ENCODE measurements around the gene CDH4.

The CDH4 gene

DNA sequence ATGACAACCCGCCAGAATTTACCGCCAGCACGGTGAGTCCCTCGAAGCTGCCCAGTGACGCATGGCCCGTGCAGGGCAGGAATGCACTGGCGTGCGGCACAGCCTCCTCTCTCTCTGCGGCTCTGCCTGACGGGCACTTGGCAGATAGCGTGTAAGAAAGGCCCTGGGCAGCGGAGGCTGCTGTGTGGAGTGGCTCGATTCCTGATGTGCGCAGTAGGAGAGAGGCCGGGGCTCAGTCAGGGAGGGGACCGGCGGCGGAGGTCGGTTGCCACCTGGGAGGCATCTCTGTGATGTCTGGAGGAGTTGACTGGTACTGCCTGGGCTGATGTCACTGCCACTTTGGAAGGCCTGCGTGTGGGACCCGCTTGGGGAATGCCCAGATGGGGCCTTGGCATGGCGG, 643.0 kb downstream of the CDH4 start:
- Histone ChIP-seq H4K8ac (ENCODE audit: low read depth, low read length) (no peak overlapping the region), H3K27me3 (ENCODE audit: control insufficient read depth in 3 of 3, insufficient read depth in 3 of 3, low read depth in 1 of 3, low read length in 3 of 3) (peaks cover 0 to 4% (median 0%) of the 10 kb centered on the region in 3 experiments), H3K79me1 (ENCODE audit: low read depth, low read length) (no peaks in the 10 kb centered on the region), H3K4me2 (ENCODE audit: insufficient read depth, low read length, poor library complexity, severe bottlenecking) (no peak overlapping the region), H3K4ac (ENCODE audit: low read length) (no peak overlapping the region), H4K91ac (ENCODE audit: low read depth, low read length, poor library complexity) (no peak overlapping the region), H3K36me3 (replicated peaks in 1 of 2; ENCODE audit: control insufficient read depth in 2 of 2, insufficient read depth in 2 of 2, low read length in 2 of 2) (no peaks in the 10 kb centered on the region), H2BK12ac (ENCODE audit: low read length) (no peak overlapping the region), H3K23ac (ENCODE audit: low read depth, low read length, poor library complexity) (peak overlapping the region; percentile 89), H2AFZ (ENCODE audit: low read length) (no peak overlapping the region), H3K4me3 (ENCODE audit: low read length in 2 of 2) (no peak overlapping the region), H2BK5ac (ENCODE audit: low read length) (no peak overlapping the region), H2AK5ac (ENCODE audit: low read depth, low read length) (peak overlapping the region; percentile 90), H3K9me3 (replicated peaks in 1 of 2; ENCODE audit: control insufficient read depth in 2 of 2, insufficient read depth in 1 of 2, low read depth in 1 of 2, low read length in 2 of 2) (peaks cover 0 to 9% of the 10 kb centered on the region in 2 donors), H3K27ac (replicated peaks; ENCODE audit: low read length) (no peak overlapping the region), H3K18ac (ENCODE audit: low read length) (peak overlapping the region; percentile 80), H3K14ac (ENCODE audit: low read length) (no peak overlapping the region), H2BK120ac (ENCODE audit: low read depth, low read length) (peak overlapping the region; percentile 72), H3K4me1 (ENCODE audit: control insufficient read depth in 2 of 2, insufficient read depth in 1 of 2, low read depth in 1 of 2, low read length in 2 of 2) (peaks cover 0 to 1% of the 10 kb centered on the region in 2 donors), H3K9ac (ENCODE audit: low read depth, low read length, poor library complexity) (no peak overlapping the region), H2BK15ac (ENCODE audit: low read length) (no peak overlapping the region)
- WGBS, 2 donors (ENCODE audit: extremely low coverage in 2 of 2, insufficient read length in 2 of 2, insufficient replicate concordance in 1 of 2), result no CpG with 5 or more reads among the region's 22 CpGs
- DNase-seq (ENCODE audit: low spot score), result no peak

DNA sequence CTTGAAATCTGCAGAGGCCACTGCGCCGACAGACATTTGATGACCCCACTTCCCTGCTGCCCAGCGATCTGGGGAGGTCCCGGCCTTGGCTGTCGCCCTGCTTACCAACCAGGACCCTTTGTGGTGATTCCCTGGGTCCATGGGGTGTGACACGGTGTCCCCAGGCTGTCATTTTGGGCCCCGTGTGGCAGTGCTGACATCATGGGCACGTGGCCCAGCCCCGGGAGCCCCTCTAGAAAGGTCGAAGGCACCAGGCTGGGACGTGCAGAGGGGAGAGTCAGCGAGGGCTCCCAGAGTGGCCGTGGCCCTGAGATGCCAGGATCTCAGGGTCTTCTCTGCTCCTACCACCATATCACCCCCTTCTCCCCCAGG, 643.6 kb downstream of the CDH4 start:
- no peak overlapping the region for H2BK12ac ChIP-seq (ENCODE audit: low read length)
- peaks cover 0 to 7% of the 10 kb centered on the region in 2 donors for H3K9me3 ChIP-seq (replicated peaks in 1 of 2; ENCODE audit: control insufficient read depth in 2 of 2, insufficient read depth in 1 of 2, low read depth in 1 of 2, low read length in 2 of 2)
- H3K4me2 ChIP-seq (ENCODE audit: insufficient read depth, low read length, poor library complexity, severe bottlenecking), result no peak overlapping the region
- peak overlapping the region; percentile 64 for H3K18ac ChIP-seq (ENCODE audit: low read length)
- no peak overlapping the region for H3K4me3 ChIP-seq (ENCODE audit: low read length in 2 of 2)
- peak overlapping the region; percentile 72 for H2BK120ac ChIP-seq (ENCODE audit: low read depth, low read length)
- peaks cover 0 to 2% (median 0%) of the 10 kb centered on the region in 3 experiments for H3K27me3 ChIP-seq (ENCODE audit: control insufficient read depth in 3 of 3, insufficient read depth in 3 of 3, low read depth in 1 of 3, low read length in 3 of 3)
- H2AFZ ChIP-seq (ENCODE audit: low read length), result no peak overlapping the region
- peak overlapping the region; percentile 60 for H3K9ac ChIP-seq (ENCODE audit: low read depth, low read length, poor library complexity)
- H3K36me3 ChIP-seq (replicated peaks in 1 of 2; ENCODE audit: control insufficient read depth in 2 of 2, insufficient read depth in 2 of 2, low read length in 2 of 2), result no peaks in the 10 kb centered on the region
- H3K14ac ChIP-seq (ENCODE audit: low read length), result no peak overlapping the region
- no peak for DNase-seq (ENCODE audit: low spot score)
- H4K91ac ChIP-seq (ENCODE audit: low read depth, low read length, poor library complexity), result no peak overlapping the region
- no CpG with 5 or more reads among the region's 13 CpGs for WGBS, 2 donors (ENCODE audit: extremely low coverage in 2 of 2, insufficient read length in 2 of 2, insufficient replicate concordance in 1 of 2)
- no peak overlapping the region for H3K4ac ChIP-seq (ENCODE audit: low read length)
- H2AK5ac ChIP-seq (ENCODE audit: low read depth, low read length), result peak overlapping the region; percentile 90
- peak overlapping the region; percentile 89 for H3K23ac ChIP-seq (ENCODE audit: low read depth, low read length, poor library complexity)
- no peaks in the 10 kb centered on the region for H3K79me1 ChIP-seq (ENCODE audit: low read depth, low read length)
- no peak overlapping the region for H2BK5ac ChIP-seq (ENCODE audit: low read length)
- H4K8ac ChIP-seq (ENCODE audit: low read depth, low read length), result no peak overlapping the region
- peaks cover 0 to 1% of the 10 kb centered on the region in 2 donors for H3K4me1 ChIP-seq (ENCODE audit: control insufficient read depth in 2 of 2, insufficient read depth in 1 of 2, low read depth in 1 of 2, low read length in 2 of 2)
- H3K27ac ChIP-seq (replicated peaks; ENCODE audit: low read length), result no peak overlapping the region
- H2BK15ac ChIP-seq (ENCODE audit: low read length), result peak overlapping the region; percentile 37

DNA sequence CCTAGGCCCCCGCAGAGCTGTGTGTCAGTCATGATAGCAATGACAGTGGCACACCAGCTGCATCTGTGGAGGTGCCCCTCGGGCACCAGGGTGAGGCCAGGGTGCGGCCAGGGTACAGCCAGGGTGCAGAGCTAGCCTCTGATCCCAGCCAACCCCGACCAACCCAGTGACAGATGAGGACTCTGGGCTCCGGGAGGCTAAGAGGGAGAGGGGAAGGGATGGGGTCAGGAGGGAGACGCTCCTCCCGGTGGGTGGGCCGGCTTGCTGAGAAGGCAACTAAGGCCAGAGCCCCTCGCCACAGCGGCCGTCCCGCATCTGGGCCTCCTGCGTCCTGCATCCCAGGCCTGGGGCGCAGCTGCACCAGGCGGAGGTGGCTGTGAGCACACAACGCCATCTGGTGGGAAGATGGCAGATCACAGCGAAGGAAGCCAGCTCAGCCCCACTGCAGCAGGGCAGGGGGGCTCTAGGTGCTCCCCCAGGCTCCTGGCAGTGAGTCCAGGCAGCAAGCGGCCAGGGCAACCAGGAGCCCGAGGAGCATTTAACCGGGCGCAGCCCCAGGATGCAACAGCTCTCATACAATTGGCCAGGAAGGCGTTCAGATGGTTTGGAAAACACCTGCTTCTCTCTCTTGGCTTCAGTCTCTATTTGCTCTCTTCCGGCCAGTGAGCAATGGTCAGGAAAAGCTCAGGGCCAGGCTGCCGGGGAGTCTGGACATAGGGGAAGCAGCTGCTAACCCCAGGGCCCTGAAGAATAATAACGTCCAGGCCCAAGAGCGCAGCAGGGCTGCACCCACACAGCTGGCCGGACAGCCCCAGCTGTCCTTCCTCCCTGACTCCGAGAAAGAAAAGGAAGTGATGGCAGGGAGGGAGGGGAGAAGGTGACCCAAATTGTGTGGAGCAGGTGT, 644.2 kb downstream of the CDH4 start:
- peak overlapping the region; percentile 71 for H3K14ac ChIP-seq (ENCODE audit: low read length)
- no CpG with 5 or more reads among the region's 28 CpGs for WGBS, 2 donors (ENCODE audit: extremely low coverage in 2 of 2, insufficient read length in 2 of 2, insufficient replicate concordance in 1 of 2)
- peak overlapping the region; percentile 60 for H3K9ac ChIP-seq (ENCODE audit: low read depth, low read length, poor library complexity)

More for the DNA sequence above, 644.2 kb downstream of the CDH4 start:
- H2BK12ac ChIP-seq (ENCODE audit: low read length), result no peak overlapping the region
- H3K23ac ChIP-seq (ENCODE audit: low read depth, low read length, poor library complexity), result peak overlapping the region; percentile 89
- H2BK5ac ChIP-seq (ENCODE audit: low read length), result peak overlapping the region; percentile 66
- no peak overlapping the region for H4K8ac ChIP-seq (ENCODE audit: low read depth, low read length)
- H3K4me2 ChIP-seq (ENCODE audit: insufficient read depth, low read length, poor library complexity, severe bottlenecking), result peak overlapping the region; percentile 18
- no peak overlapping the region for H3K4ac ChIP-seq (ENCODE audit: low read length)
- DNase-seq (ENCODE audit: low spot score), result peak; percentile 56
- no peaks in the 10 kb centered on the region for H3K79me1 ChIP-seq (ENCODE audit: low read depth, low read length)
- H3K4me3 ChIP-seq (ENCODE audit: low read length in 2 of 2), result no peak overlapping the region
- peak overlapping the region; percentile 55 for H2BK15ac ChIP-seq (ENCODE audit: low read length)
- no peaks in the 10 kb centered on the region for H3K36me3 ChIP-seq (replicated peaks in 1 of 2; ENCODE audit: control insufficient read depth in 2 of 2, insufficient read depth in 2 of 2, low read length in 2 of 2)
- peaks cover 0 to 2% (median 0%) of the 10 kb centered on the region in 3 experiments for H3K27me3 ChIP-seq (ENCODE audit: control insufficient read depth in 3 of 3, insufficient read depth in 3 of 3, low read depth in 1 of 3, low read length in 3 of 3)
- H4K91ac ChIP-seq (ENCODE audit: low read depth, low read length, poor library complexity), result no peak overlapping the region
- H3K4me1 ChIP-seq (ENCODE audit: control insufficient read depth in 2 of 2, insufficient read depth in 1 of 2, low read depth in 1 of 2, low read length in 2 of 2), result peaks cover 0 to 1% of the 10 kb centered on the region in 2 donors
- H3K27ac ChIP-seq (replicated peaks; ENCODE audit: low read length), result no peak overlapping the region
- peaks cover 0 to 7% of the 10 kb centered on the region in 2 donors for H3K9me3 ChIP-seq (replicated peaks in 1 of 2; ENCODE audit: control insufficient read depth in 2 of 2, insufficient read depth in 1 of 2, low read depth in 1 of 2, low read length in 2 of 2)
- H2AK5ac ChIP-seq (ENCODE audit: low read depth, low read length), result peak overlapping the region; percentile 84
- H2BK120ac ChIP-seq (ENCODE audit: low read depth, low read length), result peak overlapping the region; percentile 72
- H3K18ac ChIP-seq (ENCODE audit: low read length), result peak overlapping the region; percentile 87
- H2AFZ ChIP-seq (ENCODE audit: low read length), result no peak overlapping the region
